Measurements from ENCODE around the gene RASL11A. TPM values are rescaled to one million over a fixed set of nuclear protein-coding genes. Genes with fewer than 3 reads are reported as not detected.

Gene RASL11A
- total RNA-seq, 1 experiment from 2014 or later, result 3.8 TPM

DNA sequence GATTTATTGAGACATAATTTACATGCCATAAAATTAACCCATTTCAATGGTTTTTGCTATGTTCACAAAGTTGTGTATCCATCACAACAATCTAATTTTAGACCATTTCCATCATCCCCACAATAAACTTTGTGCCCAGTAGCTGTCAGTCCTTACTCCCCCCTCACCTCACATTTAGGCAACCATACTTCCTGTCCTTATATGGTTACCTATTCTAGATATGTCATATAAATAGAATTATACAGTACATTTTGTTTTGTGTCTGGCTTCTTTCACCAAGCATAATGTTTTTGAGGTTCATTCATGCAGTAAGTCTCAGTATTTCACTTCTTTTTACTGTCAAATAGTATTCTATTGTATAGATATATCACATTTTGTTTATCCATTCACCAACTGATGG lies 42.5 kb upstream of the RASL11A start:
- ChIA-PET POLR2A (ENCODE audit: unreplicated experiment) (no interaction called here), CTCF (no interaction called here)
- Histone ChIP-seq H3K79me2 (ENCODE audit: low read depth) (no peaks in the 10 kb centered on the region), H3K4me1 (replicated peaks; ENCODE audit: insufficient read depth) (no peaks in the 10 kb centered on the region), H3K4me3 (no peak overlapping the region), H2AFZ (no peak overlapping the region), H3K27me3 (ENCODE audit: insufficient read depth, low read depth) (no peaks in the 10 kb centered on the region), H3K4me2 (no peak overlapping the region), H3K9me3 (ENCODE audit: insufficient read depth, low read depth) (no peaks in the 10 kb centered on the region; the same call in 1 of the 2 replicates), H3K27ac (no peak overlapping the region), H3K9me2 (ENCODE audit: insufficient read depth) (no peaks in the 10 kb centered on the region), H4K20me1 (ENCODE audit: insufficient read depth) (no peaks in the 10 kb centered on the region), H3F3A (ENCODE audit: insufficient read depth, low read depth) (no peaks in the 10 kb centered on the region), H3K36me3 (ENCODE audit: low read depth) (no peaks in the 10 kb centered on the region)
- intact Hi-C loops (cut with micrococcal nuclease; ENCODE audit: unreplicated experiment), result no loop called here
- no peak for DNase-seq
- no TSS peak for BruUV-seq (replicated peaks)
- TF ChIP-seq EZH2 (IDR thresholded peaks at IDR 0.05; ENCODE audit: low read depth), result no peak
- TF ChIP-seq, protein P1, sequence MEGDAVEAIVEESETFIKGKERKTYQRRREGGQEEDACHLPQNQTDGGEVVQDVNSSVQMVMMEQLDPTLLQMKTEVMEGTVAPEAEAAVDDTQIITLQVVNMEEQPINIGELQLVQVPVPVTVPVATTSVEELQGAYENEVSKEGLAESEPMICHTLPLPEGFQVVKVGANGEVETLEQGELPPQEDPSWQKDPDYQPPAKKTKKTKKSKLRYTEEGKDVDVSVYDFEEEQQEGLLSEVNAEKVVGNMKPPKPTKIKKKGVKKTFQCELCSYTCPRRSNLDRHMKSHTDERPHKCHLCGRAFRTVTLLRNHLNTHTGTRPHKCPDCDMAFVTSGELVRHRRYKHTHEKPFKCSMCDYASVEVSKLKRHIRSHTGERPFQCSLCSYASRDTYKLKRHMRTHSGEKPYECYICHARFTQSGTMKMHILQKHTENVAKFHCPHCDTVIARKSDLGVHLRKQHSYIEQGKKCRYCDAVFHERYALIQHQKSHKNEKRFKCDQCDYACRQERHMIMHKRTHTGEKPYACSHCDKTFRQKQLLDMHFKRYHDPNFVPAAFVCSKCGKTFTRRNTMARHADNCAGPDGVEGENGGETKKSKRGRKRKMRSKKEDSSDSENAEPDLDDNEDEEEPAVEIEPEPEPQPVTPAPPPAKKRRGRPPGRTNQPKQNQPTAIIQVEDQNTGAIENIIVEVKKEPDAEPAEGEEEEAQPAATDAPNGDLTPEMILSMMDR (conservative IDR thresholded peaks at IDR 0.05), result no peak

GRCh38 chr13:27229642-27230041 lies 41.0 kb upstream of the RASL11A start:
- intact Hi-C loops (cut with micrococcal nuclease; ENCODE audit: unreplicated experiment), result no loop called here
- H3F3A ChIP-seq (ENCODE audit: insufficient read depth, low read depth), result no peaks in the 10 kb centered on the region
- no peaks in the 10 kb centered on the region; the same call in 1 of the 2 replicates for H3K9me3 ChIP-seq (ENCODE audit: insufficient read depth, low read depth)
- no peaks in the 10 kb centered on the region for H3K36me3 ChIP-seq (ENCODE audit: low read depth)
- H4K20me1 ChIP-seq (ENCODE audit: insufficient read depth), result no peaks in the 10 kb centered on the region
- no TSS peak for BruUV-seq (replicated peaks)
- no peaks in the 10 kb centered on the region for H3K27me3 ChIP-seq (ENCODE audit: insufficient read depth, low read depth)
- no peak for DNase-seq
- H3K4me2 ChIP-seq, result no peak overlapping the region
- H3K27ac ChIP-seq, result no peak overlapping the region
- no peaks in the 10 kb centered on the region for H3K9me2 ChIP-seq (ENCODE audit: insufficient read depth)
- H3K4me3 ChIP-seq, result no peak overlapping the region
- no peaks in the 10 kb centered on the region for H3K4me1 ChIP-seq (replicated peaks; ENCODE audit: insufficient read depth)
- no peak overlapping the region for H2AFZ ChIP-seq
- ChIA-PET POLR2A (ENCODE audit: unreplicated experiment) (no interaction called here), CTCF (no interaction called here)
- no peaks in the 10 kb centered on the region for H3K79me2 ChIP-seq (ENCODE audit: low read depth)
- TF ChIP-seq, protein P1 (conservative IDR thresholded peaks at IDR 0.05), result no peak
- TF ChIP-seq EZH2 (IDR thresholded peaks at IDR 0.05; ENCODE audit: low read depth), result no peak

GRCh38 chr13:27233964-27234363 lies 36.7 kb upstream of the RASL11A start:
- TF ChIP-seq, protein P1 (conservative IDR thresholded peaks at IDR 0.05), result no peak
- TF ChIP-seq EZH2 (IDR thresholded peaks at IDR 0.05; ENCODE audit: low read depth), result no peak
- no peaks in the 10 kb centered on the region for H3F3A ChIP-seq (ENCODE audit: insufficient read depth, low read depth)
- no peak overlapping the region for H3K27ac ChIP-seq
- DNase-seq, result no peak
- no peaks in the 10 kb centered on the region for H3K79me2 ChIP-seq (ENCODE audit: low read depth)
- POLR2A ChIA-PET (ENCODE audit: unreplicated experiment), result no interaction called here
- no peaks in the 10 kb centered on the region; the same call in 1 of the 2 replicates for H3K9me3 ChIP-seq (ENCODE audit: insufficient read depth, low read depth)
- no peaks in the 10 kb centered on the region for H3K27me3 ChIP-seq (ENCODE audit: insufficient read depth, low read depth)
- H3K36me3 ChIP-seq (ENCODE audit: low read depth), result no peaks in the 10 kb centered on the region
- intact Hi-C loops (cut with micrococcal nuclease; ENCODE audit: unreplicated experiment), result no loop called here
- H3K4me1 ChIP-seq (replicated peaks; ENCODE audit: insufficient read depth), result no peaks in the 10 kb centered on the region
- no peaks in the 10 kb centered on the region for H4K20me1 ChIP-seq (ENCODE audit: insufficient read depth)
- H3K4me2 ChIP-seq, result no peak overlapping the region
- CTCF ChIA-PET, result no interaction called here
- H2AFZ ChIP-seq, result no peak overlapping the region
- H3K4me3 ChIP-seq, result no peak overlapping the region
- no peaks in the 10 kb centered on the region for H3K9me2 ChIP-seq (ENCODE audit: insufficient read depth)
- no TSS peak for BruUV-seq (replicated peaks)

All from PC-9 (cell line).